Liver (tissue), 9 donors: ENCODE measurements around the gene SLC47A2. TPM values are rescaled to one million over a fixed set of nuclear protein-coding genes. Genes with fewer than 3 reads are reported as not detected.

Experiments
- DNase-seq: peaks from one replicate; pipeline ENCODE4 v3.0.0-alpha.2; 2017; ENCODE audit warnings: low spot score
- H3K27ac ChIP-seq, 2 donors: one replicate each; pipeline ENCODE4 v1.7.0; 2013; ENCODE audit warnings: inconsistent platforms in 2 of 2, low read length in 2 of 2, control low read depth in 1 of 2, low read depth in 1 of 2, mild to moderate bottlenecking in 1 of 2
- H3K27me3 ChIP-seq, 4 donors: one replicate each; pipeline versions ENCODE4 v1.6.1 to v1.7.0; 2013; ENCODE audit warnings: low read length in 3 of 4, inconsistent platforms in 1 of 4, mild to moderate bottlenecking in 1 of 4, moderate library complexity in 1 of 4; ENCODE audit not compliant: control insufficient read depth in 4 of 4, insufficient read depth in 4 of 4
- H3K36me3 ChIP-seq, 4 donors: one replicate each; pipeline versions ENCODE4 v1.6.1 to v1.7.0; 2013; ENCODE audit warnings: low read length in 3 of 4, mild to moderate bottlenecking in 3 of 4, low read depth in 1 of 4, moderate library complexity in 1 of 4; ENCODE audit not compliant: control insufficient read depth in 4 of 4, insufficient read depth in 3 of 4
- H3K4me1 ChIP-seq, 4 donors: one replicate each; pipeline versions ENCODE4 v1.6.1 to v1.7.0; 2013; ENCODE audit warnings: low read length in 3 of 4, mild to moderate bottlenecking in 3 of 4, moderate library complexity in 1 of 4; ENCODE audit not compliant: control insufficient read depth in 4 of 4, insufficient read depth in 4 of 4
- H3K4me3 ChIP-seq, 3 donors: one replicate each; pipeline versions ENCODE4 v1.6.1 to v1.7.0; 2013; ENCODE audit warnings: low read length in 3 of 3, control low read depth in 1 of 3, low read depth in 1 of 3, mild to moderate bottlenecking in 1 of 3
- H3K9ac ChIP-seq, 2 donors: one replicate each; pipeline ENCODE4 v1.7.0; 2013; ENCODE audit warnings: low read length in 2 of 2, mild to moderate bottlenecking in 2 of 2, moderate library complexity in 2 of 2, control low read depth in 1 of 2, low read depth in 1 of 2
- H3K9me3 ChIP-seq, 4 donors: one replicate each; pipeline versions ENCODE4 v1.6.1 to v1.7.0; 2013; ENCODE audit warnings: low read length in 3 of 4; ENCODE audit not compliant: control insufficient read depth in 4 of 4
- ATF3 ChIP-seq: IDR thresholded peaks from 2 replicates; pipeline ENCODE4 v1.6.1; 2016; ENCODE audit warnings: antibody characterized with exemption
- EGR1 ChIP-seq, 2 donors: IDR thresholded peaks; 2 replicates each; pipeline ENCODE4 v1.6.1; 2016 to 2018; ENCODE audit warnings: antibody characterized with exemption in 2 of 2, low read depth in 2 of 2
- FOXA1 ChIP-seq: IDR thresholded peaks from 2 replicates; pipeline ENCODE4 v1.6.1; 2016; ENCODE audit warnings: antibody characterized with exemption
- GABPA ChIP-seq, 2 donors: IDR thresholded peaks in 1 of 2; conservative IDR thresholded peaks in 1 of 2; 2 replicates each; pipeline ENCODE4 v1.6.1; 2016; ENCODE audit warnings: antibody characterized with exemption in 2 of 2, mild to moderate bottlenecking in 1 of 2, moderate library complexity in 1 of 2
- HNF4G ChIP-seq: IDR thresholded peaks from 2 replicates; pipeline ENCODE4 v1.6.1; 2016; ENCODE audit warnings: antibody characterized with exemption
- JUND ChIP-seq, 2 donors: IDR thresholded peaks; 2 replicates each; pipeline ENCODE4 v1.6.1; 2016; ENCODE audit warnings: antibody characterized with exemption in 2 of 2
- MAX ChIP-seq: IDR thresholded peaks from 2 replicates; pipeline ENCODE4 v1.6.1; 2016; ENCODE audit warnings: antibody characterized with exemption
- NR2F2 ChIP-seq: IDR thresholded peaks from 2 replicates; pipeline ENCODE4 v1.6.1; 2016; ENCODE audit warnings: antibody characterized with exemption
- REST ChIP-seq: IDR thresholded peaks from 2 replicates; pipeline ENCODE4 v1.6.1; 2016; ENCODE audit warnings: antibody characterized with exemption, mild to moderate bottlenecking
- TAF1 ChIP-seq: conservative IDR thresholded peaks from 2 replicates; pipeline ENCODE4 v1.6.1; 2016; ENCODE audit warnings: antibody characterized with exemption, mild to moderate bottlenecking
- YY1 ChIP-seq: IDR thresholded peaks from 2 replicates; pipeline ENCODE4 v1.6.1; 2016; ENCODE audit warnings: antibody characterized with exemption, mild to moderate bottlenecking
- ZBTB33 ChIP-seq: IDR thresholded peaks from 2 replicates; pipeline ENCODE4 v1.6.1; 2016; ENCODE audit warnings: antibody characterized with exemption
- WGBS: extraction: QIAGEN DNeasy Blood & Tissue Kit; methylation state at CpG from one replicate; pipeline ENCODE4 v1.1.7; 2013; 5-methylcytosine and 5-hydroxymethylcytosine counted together
- polyA plus RNA-seq, 2 donors: library from polyadenylated mRNA; stranded (reverse) in 1 of 2; unstranded in 1 of 2; fragments of 200-250 nt in 1 of 2; fragments of >200 nt in 1 of 2; fragmentation: Nextera tagmentation in 1 of 2; extraction: Ambion mirVana in 1 of 2; gene quantifications; one replicate each; pipeline versions ENCODE4 v1.2.1 to v1.2.3, GENCODE V29; 2013 to 2015
- total RNA-seq, 2 donors: library from RNA; depleted of rRNA; stranded (reverse); fragments of >200 nt; gene quantifications; one replicate each; pipeline ENCODE4 v1.2.3, GENCODE V29; 2014
- donor health status: healthy.
- donor health status: healthy.
- donor health status: healthy.
- donor health status: healthy.
- donor health status: healthy.

Gene SLC47A2
- total and polyA plus RNA-seq, 4 donors: 0.08 TPM; not detected in 3

DNA sequence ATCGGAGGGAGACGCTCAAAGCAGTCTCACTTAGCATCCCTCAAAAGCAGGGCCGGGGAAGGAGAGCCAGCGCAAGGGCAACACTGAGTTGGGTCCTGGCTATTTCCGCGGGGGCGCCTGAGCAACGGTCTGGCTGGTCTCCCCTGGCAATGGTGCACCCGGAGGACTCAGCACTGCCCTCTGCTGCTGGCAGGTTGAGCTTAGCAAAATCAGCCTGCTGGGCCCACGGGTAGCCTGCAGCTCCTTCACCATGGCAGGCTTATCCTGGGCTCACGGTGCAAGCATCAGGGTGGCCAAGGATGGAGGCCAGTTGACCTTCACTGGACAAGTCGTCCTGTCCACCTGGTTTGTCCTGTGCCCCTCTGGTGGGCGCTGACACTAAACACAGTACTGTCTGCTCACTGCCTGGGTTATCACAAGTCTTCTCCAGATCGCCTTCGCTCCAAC lies 46.2 kb upstream of the SLC47A2 start (continued):
- TF ChIP-seq ATF3 (no peak), TAF1 (no peak), YY1 (no peak), HNF4G (no peak), ZBTB33 (no peak)

GRCh38 chr17:19760746-19761145 lies 44.4 kb upstream of the SLC47A2 start:
- 84% methylated on average over 9 of the region's 9 CpGs for WGBS
- DNase-seq: no peak
- H3K4me1 ChIP-seq: no peaks in the 10 kb centered on the region
- no peak overlapping the region for H3K9ac ChIP-seq
- H3K27me3 ChIP-seq: no peaks in the 10 kb centered on the region
- TF ChIP-seq REST: no peak
- no peaks in the 10 kb centered on the region for H3K9me3 ChIP-seq
- H3K4me3 ChIP-seq: no peak overlapping the region
- H3K36me3 ChIP-seq: no peaks in the 10 kb centered on the region
- no peak overlapping the region for H3K27ac ChIP-seq

DNA sequence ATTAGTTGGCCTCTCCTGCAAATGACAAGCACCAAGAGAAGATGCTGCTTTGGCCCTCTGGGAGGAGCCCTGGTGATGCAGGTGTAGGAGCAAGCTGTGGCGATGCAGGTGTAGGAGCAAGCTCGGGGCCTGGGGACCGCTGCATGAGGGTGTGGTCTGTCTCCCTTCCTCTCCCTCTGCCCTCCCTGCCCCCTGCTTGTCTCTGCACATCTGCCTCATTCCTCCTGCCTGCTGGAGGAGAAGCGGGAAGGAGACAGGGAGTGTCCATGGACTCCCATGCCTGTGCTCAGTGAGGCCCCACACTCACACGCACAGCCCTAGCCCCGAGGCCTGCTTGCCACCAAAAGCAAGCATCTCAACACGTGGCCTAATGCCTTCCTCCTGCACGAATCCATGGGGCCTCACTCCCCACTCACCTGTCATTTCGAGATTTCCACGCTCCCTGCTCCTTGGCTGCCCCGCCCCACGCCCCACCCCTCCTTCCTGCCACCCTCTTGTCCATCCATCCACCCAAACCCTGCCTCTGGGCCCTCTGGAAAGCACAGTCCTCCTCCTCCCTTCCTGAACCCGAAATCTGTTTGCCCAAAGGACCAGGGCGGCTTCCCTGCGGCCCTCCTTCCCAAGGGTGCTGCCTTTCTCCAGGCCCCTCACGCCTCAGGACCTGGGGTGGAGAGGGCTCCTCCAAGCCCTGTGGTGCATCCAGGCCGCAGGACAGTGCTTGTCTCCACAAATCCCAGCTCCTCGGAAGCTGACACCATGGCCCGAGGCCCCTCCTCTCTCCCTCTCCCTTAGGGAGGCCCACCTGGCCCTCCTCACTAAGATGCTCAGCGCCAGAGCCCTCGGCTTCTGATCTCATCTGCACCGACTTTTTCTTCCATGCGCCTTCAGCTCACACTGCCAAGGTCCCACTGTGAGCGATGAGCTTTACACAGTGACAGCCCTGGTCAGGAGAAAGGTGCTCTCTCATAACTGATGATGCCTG lies 43.5 kb upstream of the SLC47A2 start:
- H3K9me3 ChIP-seq: no peaks in the 10 kb centered on the region
- no peak overlapping the region for H3K4me3 ChIP-seq
- H3K27me3 ChIP-seq: no peaks in the 10 kb centered on the region
- H3K4me1 ChIP-seq: no peaks in the 10 kb centered on the region
- H3K27ac ChIP-seq: no peak overlapping the region
- WGBS: 90% methylated on average over 24 of the region's 24 CpGs
- TF ChIP-seq JUND (IDR thresholded peaks at IDR 0.05): no peak
- TF ChIP-seq GABPA (IDR thresholded peaks at IDR 0.05 in 1 of 2, conservative IDR thresholded peaks at IDR 0.05 in 1 of 2): no peak
- TF ChIP-seq ZBTB33: no peak
- TF ChIP-seq EGR1 (IDR thresholded peaks at IDR 0.05; ENCODE audit: low read depth in 2 of 2): no peak
- no peak for TF ChIP-seq YY1
- TF ChIP-seq MAX: no peak
- no peak for TF ChIP-seq NR2F2
- TF ChIP-seq HNF4G: no peak
- no peak for TF ChIP-seq FOXA1
- no peaks in the 10 kb centered on the region for H3K36me3 ChIP-seq
- peak; percentile 14 for DNase-seq
- H3K9ac ChIP-seq: no peak overlapping the region
